GM12873 (cell line): ENCODE results near the gene KCNT1.

ENCODE experiments used
- CTCF ChIP-seq: IDR thresholded peaks from 2 replicates; pipeline ENCODE4 v1.5.1; 2012; ENCODE audit warnings: low read depth, mild to moderate bottlenecking, moderate library complexity, low read length, control low read depth; ENCODE audit not compliant: insufficient read depth; ENCODE audit errors: missing control alignments

Gene KCNT1

GRCh38 chr9:135760465-135760864 is 58.5 kb downstream of the KCNT1 start:
- TF ChIP-seq CTCF: no peak

GRCh38 chr9:135761150-135761844 is 59.3 kb downstream of the KCNT1 start:
- TF ChIP-seq CTCF: no peak

- TF ChIP-seq CTCF: no peak
These were observed 59.8 kb downstream of the KCNT1 start for GRCh38 chr9:135761845-135762168.

- TF ChIP-seq CTCF: no peak
These were observed 60.9 kb downstream of the KCNT1 start for GRCh38 chr9:135762921-135763320.

GRCh38 chr9:135763716-135764446 is 61.9 kb downstream of the KCNT1 start:
- TF ChIP-seq CTCF: no peak

- no peak for TF ChIP-seq CTCF
These were observed 62.7 kb downstream of the KCNT1 start for GRCh38 chr9:135764731-135765130.

- TF ChIP-seq CTCF: no peak
These were observed 63.4 kb downstream of the KCNT1 start for GRCh38 chr9:135765416-135765815.
